GM23248 (cell line): ENCODE data around the gene SF3B2. TPM values are rescaled to one million over a fixed set of nuclear protein-coding genes. Genes with fewer than 3 reads are reported as not detected.
A peak's percentile ranks its signal among the peaks of the same experiment; 100 is the strongest.

Source experiments
- DNase-seq: peaks from one replicate; pipeline ENCODE4 v3.0.0-alpha.2; 2015
- H2AFZ ChIP-seq: fragments of 200-600 bp; sonication (generic); 2 replicates; pipeline ENCODE4 v1.6.1; 2016; ENCODE audit warnings: antibody characterized with exemption
- H3F3A ChIP-seq: fragments of 200-600 bp; sonication (generic); 2 replicates; pipeline ENCODE4 v1.6.1; 2016; ENCODE audit warnings: mild to moderate bottlenecking, antibody characterized with exemption, mixed run types; ENCODE audit not compliant: insufficient read depth
- H3K27ac ChIP-seq: fragments of 200-600 bp; sonication (generic); 2 replicates; pipeline ENCODE4 v1.5.1; 2016; ENCODE audit warnings: mild to moderate bottlenecking
- H3K27me3 ChIP-seq: fragments of 200-600 bp; sonication (generic); replicated peaks from 2 replicates; pipeline ENCODE4 v1.6.1; 2016; ENCODE audit warnings: mild to moderate bottlenecking; ENCODE audit not compliant: insufficient read depth
- H3K36me3 ChIP-seq: fragments of 200-600 bp; sonication (generic); 2 replicates; pipeline ENCODE4 v1.6.1; 2016; ENCODE audit warnings: low read depth, mild to moderate bottlenecking
- H3K4me1 ChIP-seq: fragments of 200-600 bp; sonication (generic); 2 replicates; pipeline ENCODE4 v1.6.1; 2016; ENCODE audit warnings: mild to moderate bottlenecking; ENCODE audit not compliant: insufficient read depth
- H3K4me2 ChIP-seq: fragments of 200-600 bp; sonication (generic); one replicate; pipeline ENCODE4 v1.6.1; 2016; ENCODE audit warnings: mild to moderate bottlenecking; ENCODE audit not compliant: unreplicated experiment
- H3K4me3 ChIP-seq: fragments of 200-600 bp; sonication (generic); 2 replicates; pipeline ENCODE4 v1.5.1; 2016; ENCODE audit warnings: mild to moderate bottlenecking
- H3K79me2 ChIP-seq: fragments of 200-600 bp; sonication (generic); 2 replicates; pipeline ENCODE4 v1.6.1; 2016; ENCODE audit warnings: mild to moderate bottlenecking; ENCODE audit not compliant: insufficient read depth
- H3K9ac ChIP-seq: fragments of 200-600 bp; sonication (generic); 2 replicates; pipeline ENCODE4 v1.6.1; 2016; ENCODE audit warnings: mild to moderate bottlenecking
- H3K9me2 ChIP-seq: fragments of 200-600 bp; sonication (generic); 2 replicates; pipeline ENCODE4 v1.6.1; 2016; ENCODE audit warnings: mixed run types, mild to moderate bottlenecking, moderate library complexity; ENCODE audit not compliant: insufficient read depth
- H3K9me3 ChIP-seq: fragments of 200-600 bp; sonication (generic); one replicate; pipeline ENCODE4 v1.6.1; 2017; ENCODE audit warnings: low read depth
- H4K20me1 ChIP-seq: fragments of 200-600 bp; sonication (generic); 2 replicates; pipeline ENCODE4 v1.6.0; 2016; ENCODE audit not compliant: insufficient read depth
- EZH2 ChIP-seq: fragments of 200-600 bp; sonication (generic); IDR thresholded peaks from 2 replicates; pipeline ENCODE4 v1.6.1; 2018; ENCODE audit warnings: antibody characterized with exemption, mild to moderate bottlenecking; ENCODE audit not compliant: insufficient read depth, poor library complexity, severe bottlenecking
- EZH2phosphoT487 ChIP-seq: fragments of 200-600 bp; sonication (generic); IDR thresholded peaks from 2 replicates; pipeline ENCODE4 v1.6.1; 2018; ENCODE audit warnings: antibody characterized with exemption, moderate library complexity, mild to moderate bottlenecking, low read depth; ENCODE audit not compliant: insufficient read depth
- WGBS, 2 experiments: methylation state at CpG; one replicate each; pipeline ENCODE4 v1.1.6; 2015 to 2017; ENCODE audit warnings: low lambda C conversion rate in 2 of 2, low coverage in 1 of 2; ENCODE audit errors: missing lambda C conversion rate in 2 of 2; 5-methylcytosine and 5-hydroxymethylcytosine counted together
- in situ Hi-C: fragments of 300-500 bp; cut with MboI; formaldehyde crosslinking; loops from 2 replicates; pipeline ENCODE4 v1.15.0; 2020
- polyA plus RNA-seq: library from polyadenylated mRNA; unstranded; fragments of >200 nt; fragmentation: Nextera tagmentation; extraction: Ambion mirVana; gene quantifications from 2 replicates; pipeline ENCODE4 v1.2.1, GENCODE V29; 2016
- total RNA-seq: library from RNA; depleted of rRNA; stranded (reverse); fragments of >200 nt; shearing (Covaris generic); gene quantifications from 2 replicates; pipeline ENCODE4 v1.2.3, GENCODE V29; 2014

SF3B2 gene
- total and polyA plus RNA-seq, 2 experiments from 2014 or later, result 117 to 152 TPM

GRCh38 chr11:66055021-66055420, 2.9 kb downstream of the SF3B2 start:
- no peaks in the 10 kb centered on the region for H4K20me1 ChIP-seq
- TF ChIP-seq EZH2, result no peak
- no peak for TF ChIP-seq EZH2phosphoT487

GRCh38 chr11:66056501-66056900, 4.3 kb downstream of the SF3B2 start:
- H3K9me3 ChIP-seq, result no peaks in the 10 kb centered on the region
- no peak for TF ChIP-seq EZH2
- TF ChIP-seq EZH2phosphoT487, result no peak
- H2AFZ ChIP-seq, result no peak overlapping the region
- H3K9ac ChIP-seq, result peak overlapping the region; percentile 17; the same call in 1 of the 2 replicates
- no peak for DNase-seq
- H4K20me1 ChIP-seq, result no peaks in the 10 kb centered on the region
- no peak overlapping the region for H3K27ac ChIP-seq
- H3K79me2 ChIP-seq, result peaks cover 92% of the 10 kb centered on the region
- peaks cover 62% of the 10 kb centered on the region for H3K36me3 ChIP-seq
- no peaks in the 10 kb centered on the region for H3K27me3 ChIP-seq
- no peak overlapping the region for H3K4me3 ChIP-seq
- no peak overlapping the region for H3K4me2 ChIP-seq
- in situ Hi-C loops, result no loop called here
- WGBS, 2 experiments, result 54 to 58% methylated on average over 7 of the region's 7 CpGs
- no peaks in the 10 kb centered on the region for H3K9me2 ChIP-seq
- H3K4me1 ChIP-seq, result peaks cover 16% of the 10 kb centered on the region
- H3F3A ChIP-seq, result peaks cover 28% of the 10 kb centered on the region; the same call in 1 of the 2 replicates

More at GRCh38 chr11:66055021-66055420, 2.9 kb downstream of the SF3B2 start:
- no peak overlapping the region for H2AFZ ChIP-seq
- peaks cover 77% of the 10 kb centered on the region for H3K79me2 ChIP-seq
- H3K9me2 ChIP-seq, result no peaks in the 10 kb centered on the region
- H3K27me3 ChIP-seq, result no peaks in the 10 kb centered on the region
- H3K27ac ChIP-seq, result no peak overlapping the region
- peaks cover 24% of the 10 kb centered on the region; the same call in 1 of the 2 replicates for H3F3A ChIP-seq
- H3K9ac ChIP-seq, result no peak overlapping the region
- H3K4me3 ChIP-seq, result no peak overlapping the region
- in situ Hi-C loops, result no loop called here
- H3K4me1 ChIP-seq, result peaks cover 22% of the 10 kb centered on the region
- 91 to 94% methylated on average over 6 to 7 of the region's 7 CpGs for WGBS, 2 experiments
- no peaks in the 10 kb centered on the region for H3K9me3 ChIP-seq
- H3K36me3 ChIP-seq, result peaks cover 47% of the 10 kb centered on the region
- no peak overlapping the region for H3K4me2 ChIP-seq
- no peak for DNase-seq

GRCh38 chr11:66059966-66060680, 8.0 kb downstream of the SF3B2 start:
- WGBS, 2 experiments, result 72 to 73% methylated on average over 8 of the region's 8 CpGs
- Histone ChIP-seq H4K20me1 (no peaks in the 10 kb centered on the region), H3K9ac (no peak overlapping the region), H3K4me2 (no peak overlapping the region), H3K79me2 (peaks cover 97% of the 10 kb centered on the region), H3K27me3 (no peaks in the 10 kb centered on the region), H3F3A (peaks cover 64% of the 10 kb centered on the region), H3K27ac (no peak overlapping the region), H3K9me3 (no peaks in the 10 kb centered on the region), H3K4me1 (no peaks in the 10 kb centered on the region), H3K9me2 (no peaks in the 10 kb centered on the region), H3K4me3 (no peak overlapping the region), H3K36me3 (peaks cover 91% of the 10 kb centered on the region), H2AFZ (no peak overlapping the region)
- DNase-seq, result no peak
- in situ Hi-C loops, result no loop called here
- TF ChIP-seq EZH2phosphoT487, result no peak

- peaks cover 87% of the 10 kb centered on the region for H3K36me3 ChIP-seq
These were observed 9.1 kb downstream of the SF3B2 start for GRCh38 chr11:66061268-66061667.

More at GRCh38 chr11:66061268-66061667, 9.1 kb downstream of the SF3B2 start:
- H3K9me3 ChIP-seq, result no peaks in the 10 kb centered on the region
- DNase-seq, result no peak
- no peak overlapping the region for H3K4me2 ChIP-seq
- H3K4me3 ChIP-seq, result no peak overlapping the region
- H3K4me1 ChIP-seq, result no peaks in the 10 kb centered on the region
- no peak overlapping the region for H2AFZ ChIP-seq
- no peaks in the 10 kb centered on the region for H3K27me3 ChIP-seq
- no peak overlapping the region for H3K27ac ChIP-seq
- peaks cover 67% of the 10 kb centered on the region for H3F3A ChIP-seq
- H3K79me2 ChIP-seq, result peaks cover 94% of the 10 kb centered on the region
- H3K9ac ChIP-seq, result no peak overlapping the region
- TF ChIP-seq EZH2phosphoT487 (no peak), EZH2 (no peak)
- no peaks in the 10 kb centered on the region for H4K20me1 ChIP-seq
- in situ Hi-C loops, result no loop called here
- no peaks in the 10 kb centered on the region for H3K9me2 ChIP-seq
- 66 to 70% methylated on average over 6 of the region's 6 CpGs for WGBS, 2 experiments
